Brain microvascular endothelial cell (primary cell): ENCODE results near the gene TNRC6C.

ENCODE experiments used
- DNase-seq: peaks from one replicate; pipeline ENCODE4 v3.0.0-alpha.2; 2020
- H3K27ac ChIP-seq: fragments of 250-450 bp; sonication (Bioruptor Pico); 2 replicates; pipeline ENCODE4 v1.5.1; 2020; ENCODE audit warnings: mild to moderate bottlenecking, moderate library complexity
- H3K27me3 ChIP-seq: fragments of 250-450 bp; sonication (Bioruptor Pico); replicated peaks from 2 replicates; pipeline ENCODE4 v1.5.1; 2020; ENCODE audit warnings: mild to moderate bottlenecking
- H3K36me3 ChIP-seq: fragments of 250-450 bp; sonication (Bioruptor Pico); replicated peaks from 2 replicates; pipeline ENCODE4 v1.5.1; 2020; ENCODE audit warnings: mild to moderate bottlenecking
- H3K4me3 ChIP-seq: 2 replicates; pipeline ENCODE4 v1.5.1; 2011; ENCODE audit warnings: low read depth, mild to moderate bottlenecking, control low read depth, low read length, moderate library complexity
- in situ Hi-C: cut with HindIII; loops from 2 replicates; pipeline ENCODE4 v1.10.0; 2017; ENCODE audit warnings: low sequenced_read_pairs, low pct_ligation_motif_present
- TF ChIP-seq, protein P1 (sequence below): IDR thresholded peaks from 2 replicates; pipeline ENCODE4 v1.5.1; 2011; ENCODE audit warnings: low read depth, mild to moderate bottlenecking, moderate library complexity, low read length, control low read depth, inconsistent platforms; ENCODE audit errors: missing control alignments

Gene TNRC6C

DNA sequence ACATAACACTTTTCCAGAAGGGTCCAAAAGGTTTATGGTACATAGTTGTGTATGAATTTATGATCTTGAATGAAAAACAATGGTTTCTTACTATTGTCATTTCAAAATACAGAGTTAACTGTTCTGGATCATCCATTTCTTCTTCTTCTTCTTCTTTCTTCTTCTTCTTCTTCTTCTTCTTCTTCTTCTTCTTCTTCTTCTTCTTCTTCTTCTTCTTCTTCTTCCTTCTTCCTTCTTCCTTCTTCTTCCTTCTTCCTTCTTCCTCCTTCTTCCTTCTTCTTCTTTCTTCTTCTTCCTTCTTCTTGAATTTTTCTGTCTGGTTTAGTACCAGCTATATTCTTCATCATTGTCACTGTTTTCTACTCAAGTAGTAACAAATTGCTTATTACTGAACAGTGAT lies 47.8 kb downstream of the TNRC6C start:
- TF ChIP-seq, protein P1, sequence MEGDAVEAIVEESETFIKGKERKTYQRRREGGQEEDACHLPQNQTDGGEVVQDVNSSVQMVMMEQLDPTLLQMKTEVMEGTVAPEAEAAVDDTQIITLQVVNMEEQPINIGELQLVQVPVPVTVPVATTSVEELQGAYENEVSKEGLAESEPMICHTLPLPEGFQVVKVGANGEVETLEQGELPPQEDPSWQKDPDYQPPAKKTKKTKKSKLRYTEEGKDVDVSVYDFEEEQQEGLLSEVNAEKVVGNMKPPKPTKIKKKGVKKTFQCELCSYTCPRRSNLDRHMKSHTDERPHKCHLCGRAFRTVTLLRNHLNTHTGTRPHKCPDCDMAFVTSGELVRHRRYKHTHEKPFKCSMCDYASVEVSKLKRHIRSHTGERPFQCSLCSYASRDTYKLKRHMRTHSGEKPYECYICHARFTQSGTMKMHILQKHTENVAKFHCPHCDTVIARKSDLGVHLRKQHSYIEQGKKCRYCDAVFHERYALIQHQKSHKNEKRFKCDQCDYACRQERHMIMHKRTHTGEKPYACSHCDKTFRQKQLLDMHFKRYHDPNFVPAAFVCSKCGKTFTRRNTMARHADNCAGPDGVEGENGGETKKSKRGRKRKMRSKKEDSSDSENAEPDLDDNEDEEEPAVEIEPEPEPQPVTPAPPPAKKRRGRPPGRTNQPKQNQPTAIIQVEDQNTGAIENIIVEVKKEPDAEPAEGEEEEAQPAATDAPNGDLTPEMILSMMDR: no peak
- H3K36me3 ChIP-seq: no peaks in the 10 kb centered on the region
- no peaks in the 10 kb centered on the region for H3K27me3 ChIP-seq
- in situ Hi-C loops: loop anchor here (25.0 kb wide), 1 partner anchor 469 kb away; no protein-coding TSS in a partner anchor
- DNase-seq: no peak
- H3K4me3 ChIP-seq: no peak overlapping the region
- no peak overlapping the region for H3K27ac ChIP-seq

DNA sequence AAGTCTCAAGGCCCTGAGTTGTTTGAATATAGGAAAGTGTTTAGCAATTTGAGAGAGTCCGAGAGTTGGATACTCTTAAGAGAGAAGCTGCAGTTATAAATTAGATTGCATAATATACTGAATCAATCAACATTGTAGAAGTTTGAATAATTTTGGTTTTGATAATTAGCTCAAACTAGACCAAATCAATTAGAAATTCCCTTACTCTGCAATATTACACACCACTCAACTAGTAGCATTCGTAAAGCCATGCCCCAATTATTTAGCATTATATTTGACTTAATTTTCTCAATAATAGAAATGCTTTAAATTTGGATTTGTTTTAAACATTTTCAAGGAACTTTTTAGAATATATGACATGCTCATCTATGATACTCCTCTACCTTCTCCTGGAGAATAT lies 49.1 kb downstream of the TNRC6C start:
- Histone ChIP-seq H3K36me3 (no peaks in the 10 kb centered on the region), H3K27me3 (no peaks in the 10 kb centered on the region), H3K4me3 (no peak overlapping the region), H3K27ac (no peak overlapping the region)
- no peak for DNase-seq
- in situ Hi-C loops: loop anchor here (25.0 kb wide), 1 partner anchor 470 kb away; no protein-coding TSS in a partner anchor
- TF ChIP-seq, protein P1: no peak

DNA sequence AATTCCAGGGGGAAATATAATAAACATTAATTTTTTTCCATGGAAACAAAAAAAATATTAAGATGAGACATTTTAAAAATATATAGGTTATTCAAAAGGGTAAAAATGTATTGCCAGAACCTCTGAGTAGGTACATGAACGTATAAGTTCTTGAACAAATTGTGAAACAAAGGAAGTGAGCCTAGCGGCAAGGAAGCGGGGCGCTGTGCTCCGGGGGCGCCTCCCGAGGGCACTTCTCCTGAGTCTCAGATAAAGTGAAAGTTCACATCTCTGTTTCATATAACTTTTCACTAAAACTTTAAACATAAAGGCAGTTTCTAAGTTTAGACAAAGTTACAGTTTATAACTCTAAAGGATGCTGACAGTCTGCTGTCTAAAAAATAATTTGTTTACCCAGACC lies 52.3 kb downstream of the TNRC6C start:
- in situ Hi-C loops: loop anchor here (25.0 kb wide), 1 partner anchor 473 kb away; no protein-coding TSS in a partner anchor
- H3K36me3 ChIP-seq: no peaks in the 10 kb centered on the region
- no peak overlapping the region for H3K27ac ChIP-seq
- H3K27me3 ChIP-seq: no peaks in the 10 kb centered on the region
- DNase-seq: no peak
- no peak overlapping the region for H3K4me3 ChIP-seq
- TF ChIP-seq, protein P1: no peak

DNA sequence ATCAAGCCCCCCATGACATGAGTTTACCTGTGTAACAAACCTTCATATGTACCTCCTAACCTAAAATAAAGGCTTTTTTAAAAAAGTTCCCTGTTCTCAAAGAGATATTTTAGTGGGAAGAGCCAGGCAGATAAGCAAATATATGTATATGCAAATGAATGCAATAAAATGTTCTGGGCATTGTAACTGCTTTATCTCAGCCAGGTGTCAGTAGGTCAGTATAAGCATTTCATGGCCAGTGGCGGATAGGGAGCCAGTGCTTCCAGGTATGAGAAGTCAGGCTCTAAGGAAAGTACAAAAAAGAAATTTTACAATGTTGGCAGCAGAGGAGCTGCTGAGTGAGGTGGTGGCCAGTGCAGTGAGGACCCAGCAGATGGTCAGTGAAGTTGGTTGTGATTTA lies 53.9 kb downstream of the TNRC6C start:
- Histone ChIP-seq H3K27ac (no peak overlapping the region), H3K27me3 (no peaks in the 10 kb centered on the region), H3K36me3 (no peaks in the 10 kb centered on the region), H3K4me3 (no peak overlapping the region)
- in situ Hi-C loops: loop anchor here (25.0 kb wide), 1 partner anchor 475 kb away; no protein-coding TSS in a partner anchor
- DNase-seq: no peak
- TF ChIP-seq, protein P1: no peak

DNA sequence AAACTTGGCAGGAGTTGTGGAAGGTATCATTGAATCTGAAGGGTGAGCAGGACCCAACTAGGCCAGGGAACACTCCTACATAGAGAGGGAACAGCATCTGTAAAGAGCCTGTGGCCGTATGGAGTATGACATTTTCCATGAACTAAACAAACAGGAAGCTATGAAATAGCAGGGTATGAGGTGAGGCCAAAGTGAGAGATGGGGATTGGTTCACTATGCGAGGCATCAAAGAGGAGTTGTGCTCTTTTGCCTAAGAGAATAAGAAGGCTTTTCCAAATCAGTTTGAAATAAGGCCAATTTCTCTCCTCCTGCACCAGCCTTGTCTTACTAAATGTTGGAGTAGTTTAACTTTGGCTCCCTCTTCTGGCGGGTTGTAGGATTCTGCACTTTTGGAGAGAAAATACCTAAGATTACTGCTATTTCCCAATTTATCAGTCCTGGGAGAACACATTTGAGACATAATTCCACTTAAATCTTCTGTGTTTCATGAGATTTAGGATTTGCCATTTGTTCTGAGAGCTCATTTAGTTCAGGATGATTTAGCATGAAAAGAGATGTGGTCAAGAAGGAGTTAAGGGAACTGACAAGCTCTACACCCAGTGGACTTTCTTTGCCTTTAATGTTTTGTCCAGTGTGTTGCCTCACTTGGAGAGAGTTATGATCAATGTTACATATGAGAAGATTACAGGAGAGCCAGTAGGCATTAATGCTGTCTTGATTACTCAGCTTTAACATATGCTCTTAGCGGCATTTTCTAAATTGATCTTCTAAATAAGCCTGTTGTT lies 55.4 kb downstream of the TNRC6C start:
- DNase-seq: peak; percentile 65
- Histone ChIP-seq H3K4me3 (no peak overlapping the region), H3K36me3 (no peaks in the 10 kb centered on the region), H3K27me3 (no peaks in the 10 kb centered on the region), H3K27ac (no peak overlapping the region)
- TF ChIP-seq, protein P1: peak; percentile 74
- in situ Hi-C loops: loop anchor here (25.0 kb wide), 1 partner anchor 477 kb away; no protein-coding TSS in a partner anchor
